ENCODE results near the gene NDUFA8. TPM values are rescaled to one million over a fixed set of nuclear protein-coding genes. Genes with fewer than 3 reads are reported as not detected.

NDUFA8 gene
- total and polyA plus RNA-seq, 9 of the 15 experiments (the other 6 are each of a cell fraction or from before 2014, with no cell fraction given) = 105 to 212 (median 133) TPM

- TF ChIP-seq ZNF253 (CRISPR knock-in tag; conservative IDR thresholded peaks at IDR 0.05) = no peak
- no peak for TF ChIP-seq USF1 (CRISPR knock-in tag; IDR thresholded peaks at IDR 0.05)
- no peak for TF ChIP-seq ATF4 (CRISPR knock-in tag; IDR thresholded peaks at IDR 0.05)
- no peak for TF ChIP-seq ETS1 (conservative IDR thresholded peaks at IDR 0.05; ENCODE audit: control insufficient read depth, low read depth, low read length)
- no peak for TF ChIP-seq KLF1 (tag; IDR thresholded peaks at IDR 0.05)
- peak; percentile 13 for TF ChIP-seq ZFP36 (IDR thresholded peaks at IDR 0.05; ENCODE audit: low read depth, low read length, partially characterized antibody)
- no peak for TF ChIP-seq DIDO1 (tag; IDR thresholded peaks at IDR 0.05; ENCODE audit: low read depth)
- no peak for TF ChIP-seq ZNF224 (CRISPR knock-in tag; IDR thresholded peaks at IDR 0.05)
- no peak for TF ChIP-seq POLR2A (conservative IDR thresholded peaks at IDR 0.05)
- peak; percentile 10 for TF ChIP-seq TBP (optimal IDR thresholded peaks at IDR 0.05; ENCODE audit: low read depth, low read length)
- no peak for TF ChIP-seq TEAD1 (CRISPR knock-in tag; IDR thresholded peaks at IDR 0.05)
- TF ChIP-seq NCOA2 (IDR thresholded peaks at IDR 0.05; ENCODE audit: partially characterized antibody in 2 of 2) = no peak
- no peak for TF ChIP-seq ZNF57 (CRISPR knock-in tag; IDR thresholded peaks at IDR 0.05)
- TF ChIP-seq KDM5B (IDR thresholded peaks at IDR 0.05; ENCODE audit: insufficient replicate concordance, low read depth, low read length) = no peak
These were observed 60.2 kb downstream of the NDUFA8 start (continued) for GRCh38 chr9:122099271-122099869.

Measured in K562 (cell line).